Eye (tissue), 1 donor: ENCODE results near the gene TKTL2.
"Not testable (repeated sequence)": the region's sequence is repeated elsewhere in the genome, so short reads cannot be mapped to it uniquely, and the experiment has no call there.

Experiments used
- DNase-seq: peaks from one replicate; pipeline ENCODE4 v3.0.0-alpha.2; 2015

The TKTL2 gene

GRCh38 chr4:163447023-163447422, 26.5 kb downstream of the TKTL2 start:
- not testable (repeated sequence) for DNase-seq

DNA sequence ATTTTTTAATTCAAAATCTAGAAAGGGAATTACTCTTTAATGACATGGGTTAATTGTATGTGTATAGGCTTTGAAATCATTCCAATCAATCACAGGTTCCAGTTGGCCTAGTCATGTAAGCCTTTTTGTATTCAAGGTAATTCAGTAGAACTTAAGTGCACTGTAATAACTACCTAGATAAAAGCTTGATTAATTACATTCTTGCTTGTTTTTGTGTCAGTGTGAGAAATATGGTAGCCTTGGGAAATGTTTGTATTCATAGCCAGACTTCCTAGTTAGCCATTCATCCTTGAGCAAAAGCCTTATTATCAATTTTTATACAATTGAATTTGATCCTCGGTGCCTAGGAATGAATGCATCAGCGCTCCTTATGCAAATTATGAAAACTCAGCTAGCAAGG, 33.5 kb downstream of the TKTL2 start:
- DNase-seq: no peak
